HCT116 (cell line): ENCODE results near the gene RTN4RL2.

Experiments used
- CEBPB ChIP-seq: IDR thresholded peaks from 2 replicates; pipeline ENCODE4 v1.6.1; 2012; ENCODE audit warnings: low read depth
- CTCF ChIP-seq, 3 experiments: fragments of 200-600 bp in 1 of 3; sonication (generic) in 1 of 3; IDR thresholded peaks in 2 of 3; conservative IDR thresholded peaks in 1 of 3; 2 replicates each; pipeline ENCODE4 v1.5.1; 2012 to 2017; ENCODE audit warnings: low read depth in 2 of 3, low read length in 2 of 3, antibody characterized with exemption in 1 of 3, borderline replicate concordance in 1 of 3, control low read depth in 1 of 3, mild to moderate bottlenecking in 1 of 3, mixed read lengths in 1 of 3, mixed run types in 1 of 3, moderate library complexity in 1 of 3; ENCODE audit not compliant: insufficient read depth in 1 of 3
- EZH2 ChIP-seq: fragments of 200-600 bp; sonication (generic); IDR thresholded peaks from 2 replicates; pipeline ENCODE4 v1.6.1; 2017; ENCODE audit warnings: antibody characterized with exemption, mixed run types
- FOSL1 ChIP-seq: IDR thresholded peaks from 2 replicates; pipeline ENCODE4 v1.6.1; 2012; ENCODE audit warnings: low read depth
- MAX ChIP-seq: IDR thresholded peaks from 2 replicates; pipeline ENCODE4 v1.6.1; 2012
- POLR2A ChIP-seq: IDR thresholded peaks from 2 replicates; pipeline ENCODE4 v1.7.0; 2011; ENCODE audit warnings: borderline replicate concordance; ENCODE audit not compliant: insufficient read depth, insufficient read length; ENCODE audit errors: extremely low read depth
- POLR2AphosphoS5 ChIP-seq: IDR thresholded peaks from 2 replicates; pipeline ENCODE4 v1.6.1; 2011; ENCODE audit warnings: mild to moderate bottlenecking, low read depth, low read length, moderate library complexity
- RAD21 ChIP-seq: IDR thresholded peaks from 2 replicates; pipeline ENCODE4 v1.6.1; 2012; ENCODE audit warnings: low read depth, mild to moderate bottlenecking
- REST ChIP-seq: IDR thresholded peaks from 2 replicates; pipeline ENCODE4 v1.6.1; 2012; ENCODE audit warnings: low read depth
- SRF ChIP-seq: IDR thresholded peaks from 2 replicates; pipeline ENCODE4 v1.6.1; 2012; ENCODE audit warnings: low read depth
- YY1 ChIP-seq: IDR thresholded peaks from 2 replicates; pipeline ENCODE4 v1.6.1; 2011; ENCODE audit warnings: low read length, low read depth, moderate library complexity, mild to moderate bottlenecking; ENCODE audit not compliant: insufficient replicate concordance; ENCODE audit errors: extremely low read depth
- ZFX ChIP-seq: fragments of 450-650 bp; IDR thresholded peaks from 2 replicates; pipeline ENCODE4 v1.6.1; 2017
- ZNF274 ChIP-seq: fragments of 200-500 bp; sonication (Bioruptor generic); IDR thresholded peaks from 2 replicates; pipeline ENCODE4 v1.6.1; 2014; ENCODE audit warnings: mild to moderate bottlenecking, low read depth, low read length, inconsistent platforms

- TF ChIP-seq CEBPB, result no peak
- no peak for TF ChIP-seq CTCF (IDR thresholded peaks at IDR 0.05 in 2 of 3, conservative IDR thresholded peaks at IDR 0.05 in 1 of 3; ENCODE audit: borderline replicate concordance in 1 of 3, insufficient read depth in 1 of 3, low read depth in 2 of 3, low read length in 2 of 3)
- TF ChIP-seq SRF, result no peak
- no peak for TF ChIP-seq EZH2
- no peak for TF ChIP-seq REST
- TF ChIP-seq ZNF274, result no peak
- no peak for TF ChIP-seq POLR2AphosphoS5
- no peak for TF ChIP-seq POLR2A
- no peak for TF ChIP-seq MAX
- no peak for TF ChIP-seq RAD21
- no peak for TF ChIP-seq ZFX
- TF ChIP-seq YY1, result no peak
- no peak for TF ChIP-seq FOSL1
Observed at GRCh38 chr11:57440744-57441414, 19.4 kb upstream of the RTN4RL2 start.
